ENCODE results near the gene NTM. TPM values are rescaled to one million over a fixed set of nuclear protein-coding genes. Genes with fewer than 3 reads are reported as not detected.

Gene NTM
- total RNA-seq, 1 experiment from 2014 or later, result 9.9 TPM

- Mint-ChIP-seq H3K36me3 (ENCODE audit: insufficient read depth in 1 of 3, low read depth in 3 of 3) (peaks cover 0 to 8% (median 7%) of the 10 kb centered on the region in 3 experiments; a peak in 4 of 7 replicates), H3K4me1 (peaks cover 24 to 25% of the 10 kb centered on the region in 2 experiments), H3K4me3 (no peak overlapping the region), H3K9me3 (no peaks in the 10 kb centered on the region; a peak in 1 of 5 replicates), H3K27me3 (ENCODE audit: low read depth) (no peaks in the 10 kb centered on the region), H3K27ac (no peak overlapping the region; a peak in 1 of 7 replicates)
- no peak overlapping the region for H3T11ph ChIP-seq (ENCODE audit: low read length)
- no peak overlapping the region for H3K4ac ChIP-seq (ENCODE audit: low read depth, low read length)
- H3K79me1 ChIP-seq (ENCODE audit: insufficient read depth, low read depth, low read length, poor library complexity, severe bottlenecking), result no peaks in the 10 kb centered on the region
- H2AFZ ChIP-seq (ENCODE audit: low read length), result no peak overlapping the region
- no peak overlapping the region for H3K56ac ChIP-seq (ENCODE audit: insufficient read length, low read depth, low read length)
- no peak overlapping the region for H3K18ac ChIP-seq (ENCODE audit: insufficient read length, low read depth, low read length)
- WGBS (ENCODE audit: extremely low coverage, insufficient read length, low lambda C conversion rate), result no CpG with 5 or more reads among the region's 2 CpGs
- H3K27ac ChIP-seq (ENCODE audit: insufficient read length, low read depth, low read length), result no peak overlapping the region
- no peaks in the 10 kb centered on the region for H4K20me1 ChIP-seq (ENCODE audit: control insufficient read depth, insufficient read depth, insufficient read length)
- H3K9me3 ChIP-seq (ENCODE audit: control insufficient read depth, low read depth, low read length), result no peaks in the 10 kb centered on the region
- H2AK5ac ChIP-seq (ENCODE audit: insufficient read length, low read length), result no peak overlapping the region
- no peaks in the 10 kb centered on the region for H3K27me3 ChIP-seq (ENCODE audit: insufficient read depth, low read length)
- no peaks in the 10 kb centered on the region for H3K79me2 ChIP-seq (ENCODE audit: insufficient read depth, low read length)
- H2BK12ac ChIP-seq (ENCODE audit: insufficient read length, low read depth, low read length), result no peak overlapping the region
- no peak overlapping the region for H2BK5ac ChIP-seq (ENCODE audit: insufficient read length, low read length)
- no peaks in the 10 kb centered on the region; the same call in 1 of the 2 replicates for H3K4me1 ChIP-seq (ENCODE audit: insufficient read depth, low read length)
- no peak overlapping the region for H2BK120ac ChIP-seq (ENCODE audit: low read depth, low read length, poor library complexity, severe bottlenecking)
- H3K23ac ChIP-seq (ENCODE audit: insufficient read length, low read depth, low read length), result no peak overlapping the region
- H2BK15ac ChIP-seq (ENCODE audit: low read depth, low read length), result no peak overlapping the region
- H3K4me2 ChIP-seq (ENCODE audit: insufficient read depth, insufficient read length, low read length), result no peak overlapping the region
- no peak for TF ChIP-seq CTCF (conservative IDR thresholded peaks at IDR 0.05)
- H4K8ac ChIP-seq (replicated peaks; ENCODE audit: insufficient read length, low read depth, low read length), result no peak overlapping the region
- H3K9ac ChIP-seq (ENCODE audit: extremely low read depth, insufficient read length, low read length), result no peak overlapping the region
- no peak overlapping the region for H2BK20ac ChIP-seq (ENCODE audit: low read depth, low read length, poor library complexity, severe bottlenecking)
- no peak overlapping the region for H4K91ac ChIP-seq (ENCODE audit: insufficient read length, low read depth, low read length)
- no peak overlapping the region for H3K14ac ChIP-seq (ENCODE audit: insufficient read depth, low read length)
- no peaks in the 10 kb centered on the region for H3K23me2 ChIP-seq (ENCODE audit: insufficient read length, low read depth, low read length, poor library complexity, severe bottlenecking)
- no peak for DNase-seq
- H4K5ac ChIP-seq (ENCODE audit: insufficient read length, low read depth, low read length), result no peak overlapping the region
Observed at GRCh38 chr11:131957201-131957600, 586.8 kb downstream of the NTM start.
